Lower leg skin (tissue), 4 donors: ENCODE results near the gene EIPR1. TPM values are rescaled to one million over a fixed set of nuclear protein-coding genes. Genes with fewer than 3 reads are reported as not detected.

ENCODE experiments used
- DNase-seq, 2 donors: peaks; one replicate each; pipeline ENCODE4 v3.0.0-alpha.2; 2019; ENCODE audit warnings: low spot score in 2 of 2
- H3K4me3 ChIP-seq: fragments of 200-600 bp; sonication (generic); 2 replicates; pipeline ENCODE4 v1.5.1; 2017; ENCODE audit warnings: mild to moderate bottlenecking, low read depth; ENCODE audit not compliant: poor library complexity, severe bottlenecking
- POLR2A ChIP-seq, 2 donors: fragments of 450-650 bp; IDR thresholded peaks; one replicate each; pipeline ENCODE4 v1.6.1; 2016 to 2017; ENCODE audit warnings: antibody characterized with exemption in 2 of 2, mild to moderate bottlenecking in 1 of 2, moderate library complexity in 1 of 2
- WGBS, 2 donors: methylation state at CpG; one replicate each; pipeline ENCODE4 v1.1.5; 2018; 5-methylcytosine and 5-hydroxymethylcytosine counted together
- intact Hi-C: fragments of 100-400 bp; cut with DNase I; formaldehyde crosslinking; loops from one replicate; pipeline ENCODE4 v1.15.0; 2023; ENCODE audit warnings: low total_unique reads
- total RNA-seq, 4 donors: library from RNA; depleted of rRNA; stranded (reverse); fragments of >200 nt; gene quantifications; one replicate each; pipeline ENCODE4 v1.1.0, GENCODE V29; 2016
- TF ChIP-seq, protein P1 (sequence below), 3 donors: fragments of 450-650 bp; IDR thresholded peaks; one replicate each; pipeline ENCODE4 v1.5.1; 2016; ENCODE audit warnings: antibody characterized with exemption in 3 of 3, mild to moderate bottlenecking in 3 of 3, moderate library complexity in 2 of 3

Gene EIPR1
- total RNA-seq, 4 donors from 2014 or later = 11.8 to 44.7 (median 26.9) TPM

- TF ChIP-seq, protein P1, sequence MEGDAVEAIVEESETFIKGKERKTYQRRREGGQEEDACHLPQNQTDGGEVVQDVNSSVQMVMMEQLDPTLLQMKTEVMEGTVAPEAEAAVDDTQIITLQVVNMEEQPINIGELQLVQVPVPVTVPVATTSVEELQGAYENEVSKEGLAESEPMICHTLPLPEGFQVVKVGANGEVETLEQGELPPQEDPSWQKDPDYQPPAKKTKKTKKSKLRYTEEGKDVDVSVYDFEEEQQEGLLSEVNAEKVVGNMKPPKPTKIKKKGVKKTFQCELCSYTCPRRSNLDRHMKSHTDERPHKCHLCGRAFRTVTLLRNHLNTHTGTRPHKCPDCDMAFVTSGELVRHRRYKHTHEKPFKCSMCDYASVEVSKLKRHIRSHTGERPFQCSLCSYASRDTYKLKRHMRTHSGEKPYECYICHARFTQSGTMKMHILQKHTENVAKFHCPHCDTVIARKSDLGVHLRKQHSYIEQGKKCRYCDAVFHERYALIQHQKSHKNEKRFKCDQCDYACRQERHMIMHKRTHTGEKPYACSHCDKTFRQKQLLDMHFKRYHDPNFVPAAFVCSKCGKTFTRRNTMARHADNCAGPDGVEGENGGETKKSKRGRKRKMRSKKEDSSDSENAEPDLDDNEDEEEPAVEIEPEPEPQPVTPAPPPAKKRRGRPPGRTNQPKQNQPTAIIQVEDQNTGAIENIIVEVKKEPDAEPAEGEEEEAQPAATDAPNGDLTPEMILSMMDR (IDR thresholded peaks at IDR 0.05) = no peak
- no peak for TF ChIP-seq POLR2A (IDR thresholded peaks at IDR 0.05)
- no peak for DNase-seq
- 92% methylated on average over 23 of the region's 23 CpGs for WGBS, 2 donors
- no peak overlapping the region for H3K4me3 ChIP-seq
- intact Hi-C loops = no loop called here
These were observed 67.9 kb downstream of the EIPR1 start for GRCh38 chr2:3309496-3310355.

DNA sequence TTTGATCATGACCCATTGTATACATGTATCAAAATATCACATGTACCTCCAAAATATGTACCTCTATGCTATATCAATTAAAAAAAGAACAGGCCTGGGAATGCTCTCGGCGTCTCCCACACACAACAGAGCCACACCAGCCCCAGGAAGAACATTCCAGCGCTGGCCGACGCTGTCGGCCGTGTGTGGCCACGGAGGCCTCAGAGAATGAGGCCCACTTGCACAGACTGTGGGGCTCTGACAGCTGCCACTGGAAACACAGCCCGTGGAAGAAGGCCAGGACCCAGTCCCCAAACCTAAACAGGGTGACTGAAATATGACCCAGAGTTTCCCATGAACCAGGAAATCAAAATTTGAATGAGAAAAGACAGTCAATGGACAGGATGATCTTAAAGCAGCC lies 69.7 kb downstream of the EIPR1 start:
- TF ChIP-seq, protein P1 (IDR thresholded peaks at IDR 0.05) = no peak
- no peak for TF ChIP-seq POLR2A (IDR thresholded peaks at IDR 0.05)
- 91 to 94% methylated on average over 9 of the region's 9 CpGs for WGBS, 2 donors
- H3K4me3 ChIP-seq = no peak overlapping the region
- DNase-seq = no peak
- intact Hi-C loops = no loop called here

DNA sequence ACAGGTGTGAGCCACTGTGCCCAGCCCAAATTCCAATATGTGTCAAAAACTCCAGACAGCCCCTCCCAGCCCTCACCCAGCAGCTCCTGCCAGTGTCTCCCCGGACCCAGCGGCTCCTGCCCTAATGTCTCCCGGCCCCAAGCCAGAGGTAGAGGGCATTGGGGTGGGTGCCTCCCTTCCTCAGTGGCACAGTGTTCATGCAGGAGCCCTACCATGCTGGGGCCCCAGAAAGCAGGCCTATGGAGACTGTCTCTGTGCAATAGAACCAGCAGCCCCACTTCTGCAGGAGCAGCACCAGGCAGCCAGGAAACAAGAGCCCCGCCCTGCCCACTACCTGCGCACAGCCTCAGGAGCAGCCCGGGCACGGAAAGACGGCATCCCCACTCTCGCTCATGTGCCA lies 70.4 kb downstream of the EIPR1 start:
- no peak overlapping the region for H3K4me3 ChIP-seq
- no peak for DNase-seq
- no peak for TF ChIP-seq POLR2A (IDR thresholded peaks at IDR 0.05)
- TF ChIP-seq, protein P1 (IDR thresholded peaks at IDR 0.05) = no peak
- intact Hi-C loops = no loop called here
- 77 to 81% methylated on average over 9 of the region's 9 CpGs for WGBS, 2 donors

DNA sequence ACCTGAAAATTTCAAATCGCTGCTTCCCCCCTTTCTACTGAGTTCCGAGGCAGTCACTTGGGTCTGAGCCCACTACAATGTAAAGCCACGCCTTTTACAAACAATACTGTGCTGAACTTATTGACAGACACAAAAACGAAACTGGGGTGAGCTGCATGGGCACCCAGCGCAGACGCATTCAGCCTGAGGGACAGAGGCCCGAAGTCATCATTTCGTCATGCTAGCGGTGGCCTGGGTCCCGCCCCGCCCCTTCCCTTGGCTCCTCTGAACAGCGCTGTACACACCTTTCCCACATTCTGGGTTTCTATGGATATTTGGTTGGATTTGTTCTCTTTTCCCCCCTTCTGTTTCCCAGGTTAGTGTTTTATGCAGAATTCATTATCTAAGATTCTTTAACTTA lies 71.7 kb downstream of the EIPR1 start:
- no peak overlapping the region for H3K4me3 ChIP-seq
- WGBS, 2 donors = 80 to 85% methylated on average over 12 of the region's 12 CpGs
- DNase-seq = no peak
- intact Hi-C loops = no loop called here
- TF ChIP-seq, protein P1 (IDR thresholded peaks at IDR 0.05) = no peak
- no peak for TF ChIP-seq POLR2A (IDR thresholded peaks at IDR 0.05)

DNA sequence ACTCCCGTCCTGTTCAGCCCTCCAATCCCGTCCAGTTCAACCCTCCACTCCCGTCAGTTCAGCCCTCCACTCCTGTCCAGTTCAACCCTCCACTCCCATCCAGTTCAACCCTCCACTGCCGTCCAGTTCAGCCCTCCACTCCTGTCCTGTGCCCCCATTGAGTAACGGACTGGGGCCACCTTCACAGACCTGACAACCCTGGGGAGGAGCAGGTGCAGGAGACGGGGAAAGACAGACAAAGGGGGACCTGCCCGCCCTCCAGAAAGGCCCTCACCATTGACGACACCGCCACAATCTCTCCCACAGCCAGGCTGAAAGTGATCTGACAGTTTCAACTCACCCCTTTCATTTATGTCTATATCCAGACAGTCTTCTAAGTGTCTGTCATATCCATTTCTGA lies 72.2 kb downstream of the EIPR1 start:
- intact Hi-C loops = no loop called here
- 89 to 91% methylated on average over 9 of the region's 9 CpGs for WGBS, 2 donors
- no peak for DNase-seq

More for the DNA sequence above, 72.2 kb downstream of the EIPR1 start:
- no peak for TF ChIP-seq POLR2A (IDR thresholded peaks at IDR 0.05)
- TF ChIP-seq, protein P1 (IDR thresholded peaks at IDR 0.05) = no peak
- no peak overlapping the region for H3K4me3 ChIP-seq
